Skeletal muscle cell (primary cell): ENCODE data around the gene OR5B2.
"Not testable (repeated sequence)": the region's sequence is repeated elsewhere in the genome, so short reads cannot be mapped to it uniquely, and the experiment has no call there.

Source experiments
- DNase-seq: peaks from one replicate; pipeline ENCODE4 v3.0.0-alpha.2; 2010; ENCODE audit warnings: low read depth
- H3K4me3 ChIP-seq: 2 replicates; pipeline ENCODE4 v1.5.1; 2011; ENCODE audit warnings: low read depth, mild to moderate bottlenecking, control low read depth, low read length, moderate library complexity

Gene OR5B2

GRCh38 chr11:58428021-58428420, at the start of gene OR5B2:
Gene OR5B2 (minus strand): TSS chr11:58428121. CDS start chr11:58423261, 4,860 bp downstream.
- H3K4me3 ChIP-seq, result no peak within 1 kb of the TSS
- no peak for DNase-seq

GRCh38 chr11:58471892-58472291, 44.0 kb upstream of the OR5B2 start:
- no peak overlapping the region for H3K4me3 ChIP-seq
- no peak for DNase-seq

DNA sequence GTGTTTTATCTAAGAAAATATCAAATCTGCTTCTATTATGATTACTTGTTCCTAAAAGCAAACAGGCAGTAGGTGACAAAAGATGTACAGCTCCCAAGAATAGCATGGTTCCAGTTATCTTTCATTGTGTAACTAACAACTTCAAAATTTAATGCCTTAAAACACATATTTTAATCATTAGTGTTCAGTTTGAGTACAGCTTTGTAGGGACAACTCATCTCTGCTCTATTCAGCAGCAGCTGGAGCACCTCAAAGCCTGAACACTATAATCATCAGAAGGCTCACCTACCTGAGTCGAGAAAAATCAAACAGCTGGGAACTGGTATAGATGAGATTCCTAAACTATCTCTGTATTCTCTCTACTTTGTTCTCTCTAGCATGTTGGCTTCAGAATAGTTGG, 38.4 kb upstream of the OR5B2 start:
- DNase-seq, result no peak

DNA sequence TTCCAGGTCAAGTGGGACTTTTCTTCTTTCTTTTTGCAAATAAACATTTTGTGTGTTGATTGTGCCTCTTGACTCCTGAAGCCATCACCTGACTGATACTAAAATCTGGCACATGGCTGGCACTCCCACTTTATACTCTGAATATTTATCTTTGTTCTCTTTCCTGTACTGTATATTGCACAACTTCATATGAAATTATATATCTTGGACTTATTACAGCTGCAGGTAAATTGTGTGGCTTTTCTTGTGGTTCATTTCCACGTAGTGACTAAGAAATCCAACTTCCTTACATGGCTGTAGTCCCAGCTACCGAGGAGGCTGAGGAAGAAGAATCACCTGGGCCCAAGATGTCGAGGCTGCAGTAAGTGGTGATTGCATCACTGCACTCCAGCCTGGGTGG, 37.8 kb upstream of the OR5B2 start:
- DNase-seq, result no peak
- H3K4me3 ChIP-seq, result no peak overlapping the region

More for the DNA sequence above, 38.4 kb upstream of the OR5B2 start:
- H3K4me3 ChIP-seq, result no peak overlapping the region

DNA sequence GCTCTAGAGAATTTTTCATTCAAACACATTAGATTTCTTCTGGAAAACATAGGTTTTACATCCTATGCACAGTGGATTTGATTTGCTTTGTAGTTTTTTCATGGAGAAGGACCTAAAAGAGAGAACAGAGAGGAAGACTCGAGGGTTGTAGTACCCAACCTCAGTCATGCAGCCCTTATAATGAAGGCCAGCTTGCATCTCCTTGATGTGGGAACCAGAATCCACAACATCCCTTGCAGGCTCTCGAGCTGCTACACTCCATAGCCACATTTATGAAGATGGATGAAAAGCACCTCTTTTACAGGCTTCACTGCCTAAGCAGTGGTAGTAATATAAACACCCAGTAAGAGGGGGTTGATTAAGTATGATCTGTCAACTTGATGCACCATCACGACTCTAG, 23.7 kb upstream of the OR5B2 start:
- no peak overlapping the region for H3K4me3 ChIP-seq
- no peak for DNase-seq

DNA sequence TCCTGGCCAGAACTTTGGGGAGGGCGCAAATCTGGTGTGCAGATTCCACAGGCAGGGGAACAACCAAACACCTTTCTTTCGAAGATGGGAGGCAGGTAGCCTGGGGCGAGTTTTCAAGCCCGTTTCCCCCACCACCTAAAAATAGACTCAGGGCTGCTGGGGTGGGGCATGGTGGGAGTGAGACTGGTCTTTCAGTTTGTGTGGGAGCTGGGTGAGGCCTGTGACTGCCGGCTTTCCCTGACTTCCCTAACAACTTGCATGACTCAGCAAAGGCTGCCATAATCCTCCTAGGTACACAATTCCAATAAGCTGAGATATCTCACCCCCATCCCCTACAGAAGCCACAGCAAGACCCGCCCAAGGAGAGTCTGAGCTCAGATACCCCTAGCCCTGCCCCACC, 18.4 kb upstream of the OR5B2 start:
- no peak overlapping the region for H3K4me3 ChIP-seq
- DNase-seq, result no peak

GRCh38 chr11:58444300-58444699, 16.4 kb upstream of the OR5B2 start:
- no peak for DNase-seq
- H3K4me3 ChIP-seq, result no peak overlapping the region

GRCh38 chr11:58442136-58442535, 14.2 kb upstream of the OR5B2 start, which contains the start of gene OR5B12:
Gene OR5B12 (minus strand): TSS chr11:58442236. CDS start chr11:58440151, 2,085 bp downstream.
- no peak within 1 kb of the TSS for H3K4me3 ChIP-seq
- DNase-seq, result no peak

- H3K4me3 ChIP-seq, result no peak overlapping the region
- no peak for DNase-seq
Measured at GRCh38 chr11:58438486-58438885, 10.6 kb upstream of the OR5B2 start.

- no peak for DNase-seq
- no peak overlapping the region for H3K4me3 ChIP-seq
Measured at GRCh38 chr11:58434217-58434616, 6.3 kb upstream of the OR5B2 start.

DNA sequence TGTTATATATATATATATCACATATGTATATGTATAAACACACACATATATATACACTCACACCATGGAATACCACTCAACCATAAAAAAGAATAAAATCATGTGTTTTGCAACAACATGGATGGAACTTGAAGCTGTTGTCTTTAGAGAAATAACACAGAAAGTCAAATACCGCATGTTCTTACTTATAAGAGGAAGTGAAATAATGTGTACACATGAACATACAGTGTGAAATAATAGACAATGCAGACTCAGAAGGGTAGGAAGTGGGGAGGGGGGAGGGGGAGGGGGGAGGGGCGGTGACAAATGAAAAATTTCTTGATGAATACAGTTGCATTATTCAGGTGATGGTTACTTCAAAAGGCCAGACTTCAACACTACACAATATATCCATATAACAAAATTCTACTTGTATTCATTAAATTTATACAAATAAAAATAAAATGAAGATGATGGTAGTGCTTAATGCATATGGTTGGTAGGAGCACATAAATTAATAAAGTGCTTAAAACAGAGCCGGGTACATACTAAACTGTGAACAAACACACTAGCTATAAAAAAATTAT, 5.8 kb upstream of the OR5B2 start:
- DNase-seq, result no peak
- H3K4me3 ChIP-seq, result no peak overlapping the region

DNA sequence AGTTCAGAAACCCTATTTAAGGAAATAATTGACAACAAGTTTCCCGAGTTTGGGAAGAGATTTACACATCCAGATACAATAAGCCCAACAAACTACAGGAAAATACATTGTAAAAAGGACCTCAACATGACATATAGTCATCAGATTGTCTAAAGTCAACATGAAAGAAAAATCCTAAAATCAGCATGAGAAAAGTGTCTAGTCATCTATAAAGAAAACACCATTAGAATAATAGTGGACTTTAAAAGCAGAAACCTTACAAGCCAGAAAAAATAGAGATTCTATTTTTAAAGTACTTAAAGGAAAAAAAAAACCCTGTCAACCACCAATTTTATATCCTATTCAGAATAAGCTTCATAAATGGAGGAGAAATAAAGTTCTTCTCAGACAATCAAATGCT, 1.4 kb upstream of the OR5B2 start:
- no peak overlapping the region for H3K4me3 ChIP-seq
- DNase-seq, result no peak

GRCh38 chr11:58406774-58407173, 21.1 kb downstream of the OR5B2 start, which contains the start of gene OR5B3:
Gene OR5B3 (minus strand): TSS chr11:58406874. CDS start chr11:58403409, 3,465 bp downstream.
- H3K4me3 ChIP-seq, result no peak within 1 kb of the TSS
- no peak for DNase-seq

- not testable (repeated sequence) for DNase-seq
Measured at GRCh38 chr11:58399622-58400021, 28.3 kb downstream of the OR5B2 start.

GRCh38 chr11:58395581-58395980, 32.3 kb downstream of the OR5B2 start:
- no peak overlapping the region for H3K4me3 ChIP-seq
- DNase-seq, result no peak

More at GRCh38 chr11:58399622-58400021, 28.3 kb downstream of the OR5B2 start:
- H3K4me3 ChIP-seq, result not testable (repeated sequence)

GRCh38 chr11:58394195-58394594, 33.7 kb downstream of the OR5B2 start:
- DNase-seq, result peak; percentile 34
- no peak overlapping the region for H3K4me3 ChIP-seq

GRCh38 chr11:58392746-58393145, 35.2 kb downstream of the OR5B2 start:
- DNase-seq, result no peak
- no peak overlapping the region for H3K4me3 ChIP-seq

- H3K4me3 ChIP-seq, result no peak overlapping the region
- DNase-seq, result no peak
Measured at GRCh38 chr11:58391879-58392278, 36.0 kb downstream of the OR5B2 start.

DNA sequence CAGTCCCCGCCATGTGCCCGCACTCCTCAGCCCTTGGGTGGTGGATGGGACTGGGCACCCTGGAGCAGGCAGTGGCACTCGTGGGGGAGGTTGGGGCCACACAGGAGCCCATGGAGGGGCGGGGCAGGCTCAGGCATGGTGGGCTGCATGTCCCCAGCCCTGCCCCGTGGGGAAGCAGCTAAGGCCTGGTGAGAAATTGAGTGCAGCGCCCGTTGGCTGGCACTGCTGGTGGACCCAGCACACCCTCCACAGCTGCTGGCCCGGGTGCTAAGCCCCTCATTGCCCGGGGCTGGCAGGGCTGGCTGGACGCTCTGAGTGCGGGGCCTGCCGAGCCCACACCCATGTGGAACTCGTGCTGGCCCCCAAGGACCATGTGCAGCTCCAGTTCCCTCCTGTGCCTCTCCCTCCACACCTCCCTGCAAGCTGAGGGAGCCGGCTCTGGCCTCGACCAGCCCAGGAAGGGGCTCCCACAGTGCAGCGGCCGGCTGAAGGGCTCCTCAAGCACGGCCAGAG, 37.3 kb downstream of the OR5B2 start:
- H3K4me3 ChIP-seq, result no peak overlapping the region
- DNase-seq, result no peak
